Kidney (tissue), 14 donors: ENCODE results near the gene LCLAT1. TPM values are rescaled to one million over a fixed set of nuclear protein-coding genes. Genes with fewer than 3 reads are reported as not detected.

ENCODE experiments used
- DNase-seq, 5 donors: peaks; one replicate each; pipeline ENCODE4 v3.0.0-alpha.2; 2013 to 2020
- FAIRE-seq: peaks from 2 replicates; lab custom pipeline; 2012; peaks lifted over from hg19 to GRCh38; lab: Jason Lieb, UNC
- H3K27ac ChIP-seq, 2 donors: one replicate each; pipeline ENCODE4 v1.7.0; 2013; ENCODE audit warnings: low read depth in 2 of 2, low read length in 2 of 2, inconsistent platforms in 1 of 2
- H3K27me3 ChIP-seq: one replicate; pipeline ENCODE4 v1.7.1; 2013; ENCODE audit warnings: low read length, inconsistent platforms; ENCODE audit not compliant: control insufficient read depth, insufficient read depth
- H3K36me3 ChIP-seq, 3 donors: one replicate each; pipeline versions ENCODE4 v1.7.0 to v1.7.1; 2013; ENCODE audit warnings: low read length in 3 of 3, control low read depth in 1 of 3, inconsistent platforms in 1 of 3; ENCODE audit not compliant: insufficient read depth in 3 of 3, control insufficient read depth in 2 of 3
- H3K4me1 ChIP-seq, 3 donors: one replicate each; pipeline versions ENCODE4 v1.7.0 to v1.7.1; 2013; ENCODE audit warnings: low read length in 3 of 3, inconsistent platforms in 1 of 3, low read depth in 1 of 3; ENCODE audit not compliant: control insufficient read depth in 2 of 3, insufficient read depth in 2 of 3
- H3K4me3 ChIP-seq, 3 donors: one replicate each; pipeline versions ENCODE4 v1.7.0 to v1.8.1; 2013; ENCODE audit warnings: low read length in 3 of 3, control low read depth in 1 of 3, inconsistent platforms in 1 of 3
- H3K9ac ChIP-seq, 3 donors: one replicate each; pipeline versions ENCODE4 v1.7.0 to v1.7.1; 2013; ENCODE audit warnings: low read length in 3 of 3, control low read depth in 1 of 3, inconsistent platforms in 1 of 3
- H3K9me3 ChIP-seq, 3 donors: one replicate each; pipeline versions ENCODE4 v1.7.0 to v1.7.1; 2013; ENCODE audit warnings: low read length in 3 of 3, control low read depth in 1 of 3, inconsistent platforms in 1 of 3; ENCODE audit not compliant: control insufficient read depth in 2 of 3, insufficient read depth in 1 of 3
- CTCF ChIP-seq: IDR thresholded peaks from 3 replicates; pipeline ENCODE4 v1.5.1; 2012; ENCODE audit warnings: mild to moderate bottlenecking, moderate library complexity, borderline replicate concordance; ENCODE audit not compliant: insufficient read depth; ENCODE audit errors: extremely low read depth
- intact Hi-C: fragments of 100-400 bp; cut with DNase I; formaldehyde crosslinking; loops from one replicate; pipeline ENCODE4 v1.11.1; 2022
- polyA plus RNA-seq: library from polyadenylated mRNA; stranded (reverse); fragments of 350-450 nt; fragmentation: Illumina TruSeq; extraction: RNeasy Lipid Tissue Mini Kit (QIAGEN cat#74804); gene quantifications from one replicate; pipeline ENCODE4 v1.2.3, GENCODE V29; 2014; ENCODE audit warnings: low read depth, low replicate concordance; ENCODE audit not compliant: insufficient read depth
- total RNA-seq: library from RNA; stranded (reverse); fragmentation: NEBNext Ultra II Directional; extraction: Animal tissue kit (Norgen Biotek cat#: 25700); gene quantifications from one replicate; pipeline ENCODE4 v1.2.1, GENCODE V29; 2021
- donor health status: control.
- donor health status: control.
- donor health status: control.
- donor health status: control.
- donor health status: control.
- donor health status: DM: yes; HTN: yes; CAD: no.
- donor health status: Normal renal cell carcinoma (clear cell type).

Gene LCLAT1
- total and polyA plus RNA-seq, 2 donors from 2014 or later = 5.6 to 19.4 TPM

- H3K27me3 ChIP-seq = no peaks in the 10 kb centered on the region
- intact Hi-C loops = no loop called here
- H3K9ac ChIP-seq = no peak overlapping the region
- FAIRE-seq = no peak
- H3K4me1 ChIP-seq = peaks cover 0 to 2% (median 0%) of the 10 kb centered on the region in 3 donors
- no peaks in the 10 kb centered on the region for H3K36me3 ChIP-seq
- H3K4me3 ChIP-seq = no peak overlapping the region
- DNase-seq = no peak
- no peak overlapping the region for H3K27ac ChIP-seq
- no peak for TF ChIP-seq CTCF
- H3K9me3 ChIP-seq = no peaks in the 10 kb centered on the region
Observed at GRCh38 chr2:30400151-30400954, 46.7 kb upstream of the LCLAT1 start.

GRCh38 chr2:30402441-30403182, 44.4 kb upstream of the LCLAT1 start:
- Histone ChIP-seq H3K9me3 (no peaks in the 10 kb centered on the region), H3K27ac (no peak overlapping the region), H3K36me3 (no peaks in the 10 kb centered on the region), H3K4me3 (no peak overlapping the region), H3K9ac (no peak overlapping the region), H3K4me1 (peaks cover 0 to 2% (median 2%) of the 10 kb centered on the region in 3 donors), H3K27me3 (no peaks in the 10 kb centered on the region)
- DNase-seq (no peak), FAIRE-seq (no peak)
- intact Hi-C loops = no loop called here
- no peak for TF ChIP-seq CTCF

GRCh38 chr2:30403592-30404312, 43.3 kb upstream of the LCLAT1 start:
- no peak for TF ChIP-seq CTCF
- intact Hi-C loops = no loop called here
- Histone ChIP-seq H3K4me1 (peaks cover 0 to 8% (median 2%) of the 10 kb centered on the region in 3 donors), H3K27me3 (no peaks in the 10 kb centered on the region), H3K9me3 (no peaks in the 10 kb centered on the region), H3K4me3 (no peak overlapping the region), H3K27ac (no peak overlapping the region), H3K9ac (no peak overlapping the region), H3K36me3 (no peaks in the 10 kb centered on the region)
- DNase-seq (no peak), FAIRE-seq (no peak)
